HG02798 (cell line): Measurements from ENCODE around the gene LYRM4.

Experiments used
- ATAC-seq: cut with Tn5 transposase; IDR thresholded peaks from one replicate; pipeline ENCODE4 v1.9.1; 2021; ENCODE audit warnings: mild to moderate bottlenecking; ENCODE audit not compliant: unreplicated experiment, poor library complexity

Gene LYRM4

DNA sequence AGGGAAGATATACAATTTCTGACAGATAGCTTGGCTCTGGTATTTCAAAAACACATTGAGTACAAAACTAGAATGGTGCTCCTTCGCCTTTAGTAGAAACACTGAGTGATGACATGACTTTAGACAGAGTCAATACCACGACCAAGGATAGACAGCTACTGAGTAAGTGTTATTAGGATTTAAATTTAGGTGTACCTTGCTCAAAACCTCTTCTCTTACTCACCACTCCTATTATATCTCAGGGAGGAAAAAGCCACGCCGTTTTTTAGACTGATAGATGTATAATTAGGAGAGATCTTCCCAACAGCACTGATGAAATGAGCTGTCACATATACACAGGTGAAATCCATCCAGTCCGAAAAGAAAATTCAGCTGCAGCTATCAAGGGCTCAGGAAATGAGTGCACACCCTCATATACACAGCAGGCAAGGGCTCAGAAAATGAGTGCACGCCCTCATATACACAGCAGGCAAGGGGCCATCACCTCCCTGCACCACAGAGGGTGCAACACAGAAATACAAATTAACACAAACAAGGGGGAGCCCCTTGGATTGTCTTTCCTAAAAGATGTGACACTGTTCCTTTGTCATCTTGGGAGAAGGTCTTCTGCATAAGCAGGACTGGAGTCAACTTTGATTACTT is 53.7 kb downstream of the LYRM4 start:
- no peak for ATAC-seq

DNA sequence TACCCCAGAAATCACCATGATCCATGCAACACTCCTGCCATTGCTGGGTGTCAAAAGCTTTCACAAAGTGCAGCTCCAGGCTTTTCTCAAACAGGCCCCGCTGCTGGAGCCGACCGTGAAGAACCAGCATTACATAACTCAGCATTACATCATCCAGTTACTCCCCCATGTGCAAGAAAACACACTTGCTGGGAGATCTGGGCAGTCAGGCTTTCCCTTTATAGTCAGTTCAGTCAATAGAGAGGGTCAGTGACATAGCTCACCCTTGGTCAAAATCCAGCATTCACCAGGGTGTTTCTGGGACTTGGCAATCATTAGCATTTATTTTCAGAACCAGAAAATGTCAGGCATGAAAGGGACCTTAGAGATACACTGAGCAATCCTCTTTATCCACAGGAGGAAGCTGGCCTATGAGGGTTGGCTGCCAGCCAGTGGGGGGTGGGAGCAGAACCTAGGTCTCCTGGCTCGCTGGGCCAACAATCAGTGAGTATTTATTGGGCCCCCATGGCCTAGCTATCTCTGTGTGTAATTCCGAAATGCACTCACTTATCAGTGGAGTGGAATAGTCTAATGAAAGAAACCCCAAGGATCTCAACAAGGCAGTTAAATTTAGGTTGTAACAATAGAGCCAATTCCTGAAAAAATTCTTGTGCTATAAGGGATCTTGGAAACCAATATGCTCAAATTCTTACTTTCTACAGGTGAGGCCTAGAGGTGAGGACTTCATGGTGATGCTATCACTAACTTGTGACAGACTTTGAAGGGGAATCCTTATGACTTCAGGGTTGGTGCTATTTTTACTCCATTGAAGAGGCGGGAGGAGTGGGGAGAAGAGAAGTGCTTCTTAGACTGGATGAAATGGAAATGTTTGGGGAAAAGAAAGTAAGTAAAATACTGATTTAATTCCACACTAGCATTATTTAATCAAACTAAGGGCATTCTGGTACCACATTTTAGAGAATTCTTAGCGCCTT is 54.6 kb downstream of the LYRM4 start:
- no peak for ATAC-seq

DNA sequence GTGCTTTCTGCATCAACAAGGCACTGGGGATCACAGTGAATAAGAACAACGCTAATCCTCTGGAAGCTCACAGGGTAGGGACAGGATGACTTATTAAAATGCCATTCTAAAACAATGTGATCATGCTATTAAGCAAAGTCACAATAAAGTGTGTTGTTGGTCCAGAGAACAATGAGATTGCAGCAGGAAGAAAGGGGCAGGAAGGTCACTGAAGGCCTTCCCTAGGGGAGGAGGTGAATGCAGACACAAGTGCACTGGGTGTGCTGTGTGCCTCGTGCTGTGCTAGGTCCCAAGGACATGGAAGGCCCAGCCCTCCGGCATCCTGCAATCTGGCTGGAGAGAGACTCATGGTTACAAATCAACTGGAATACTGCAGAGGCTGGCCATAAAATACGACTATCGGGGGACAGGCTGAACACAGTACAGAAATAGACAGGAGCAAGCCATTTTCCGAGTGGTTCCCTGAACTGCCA is 55.7 kb downstream of the LYRM4 start:
- ATAC-seq = no peak

DNA sequence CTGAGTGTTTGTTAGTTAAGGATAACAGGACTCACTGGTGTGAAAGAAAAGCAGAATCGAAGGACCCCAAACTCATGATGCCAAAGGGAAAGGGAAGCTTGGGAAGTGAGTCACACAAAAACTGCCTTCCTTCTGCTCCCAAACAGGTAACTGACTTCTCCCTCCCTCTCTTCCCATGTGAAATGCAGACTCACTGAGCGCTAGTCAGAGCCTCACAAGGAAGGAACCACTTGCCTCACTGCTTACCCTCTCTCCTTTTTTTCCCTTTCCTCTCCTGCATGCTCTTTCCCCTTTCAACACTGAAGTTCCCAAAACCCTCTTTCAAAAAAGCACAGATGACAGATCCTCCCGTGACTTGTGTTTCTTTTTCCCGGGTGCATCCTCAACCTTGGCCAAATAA is 56.4 kb downstream of the LYRM4 start:
- ATAC-seq = no peak

DNA sequence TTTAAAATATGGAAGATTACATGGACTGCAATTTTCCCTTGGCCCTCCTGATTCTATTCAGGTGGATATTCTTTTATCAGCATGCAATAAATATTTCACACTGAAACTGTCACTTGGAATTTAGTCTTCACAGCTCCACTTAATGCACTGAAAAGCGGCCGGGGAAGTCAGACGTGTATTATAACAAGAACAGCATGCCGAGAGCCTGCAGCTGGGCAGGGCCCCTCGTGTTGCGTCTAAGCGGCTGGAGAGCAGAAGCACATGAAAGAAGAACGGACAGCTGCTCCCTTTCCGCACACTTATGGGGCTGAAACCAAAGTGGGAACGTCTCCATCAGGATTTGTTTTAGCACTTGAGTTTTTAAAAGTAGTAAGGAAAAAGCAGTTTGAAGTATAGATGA is 57.2 kb downstream of the LYRM4 start:
- ATAC-seq = no peak

DNA sequence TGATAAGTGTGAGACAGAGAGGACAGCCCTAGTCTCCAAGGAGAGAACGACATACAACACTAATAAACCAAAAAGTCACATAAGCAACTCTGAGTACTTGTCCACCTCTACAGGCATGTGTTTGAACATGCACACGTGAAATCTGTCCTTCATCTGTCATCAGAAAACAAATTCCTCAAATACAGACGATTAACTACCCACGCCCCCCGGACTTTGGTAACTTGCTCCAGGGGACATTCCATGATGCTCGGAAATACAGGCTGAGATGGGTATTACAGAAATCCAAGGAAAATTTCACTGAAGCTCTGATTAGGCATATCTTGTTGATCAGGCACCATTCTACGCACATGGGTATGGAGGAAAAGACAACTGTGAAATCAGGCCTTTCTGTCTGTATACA is 57.8 kb downstream of the LYRM4 start:
- ATAC-seq = no peak

DNA sequence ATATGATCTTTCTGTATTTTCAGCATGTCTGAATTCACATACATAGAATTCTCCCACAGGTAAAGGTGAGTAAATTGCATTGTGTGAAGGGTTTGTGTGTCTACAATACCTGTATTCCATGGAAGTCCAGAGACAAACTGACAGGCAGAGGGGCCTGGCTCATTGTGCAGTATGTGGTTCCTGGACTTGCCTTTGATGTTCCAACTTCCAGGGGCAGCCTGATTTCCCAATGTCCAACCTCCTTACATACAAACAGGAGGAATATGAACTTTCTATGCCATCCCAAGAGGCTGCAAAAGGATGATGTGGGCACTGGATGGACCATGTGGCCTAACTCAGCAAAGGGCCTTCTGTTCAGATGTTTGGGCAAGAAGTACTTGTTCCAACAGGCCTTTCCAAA is 58.5 kb downstream of the LYRM4 start:
- no peak for ATAC-seq

DNA sequence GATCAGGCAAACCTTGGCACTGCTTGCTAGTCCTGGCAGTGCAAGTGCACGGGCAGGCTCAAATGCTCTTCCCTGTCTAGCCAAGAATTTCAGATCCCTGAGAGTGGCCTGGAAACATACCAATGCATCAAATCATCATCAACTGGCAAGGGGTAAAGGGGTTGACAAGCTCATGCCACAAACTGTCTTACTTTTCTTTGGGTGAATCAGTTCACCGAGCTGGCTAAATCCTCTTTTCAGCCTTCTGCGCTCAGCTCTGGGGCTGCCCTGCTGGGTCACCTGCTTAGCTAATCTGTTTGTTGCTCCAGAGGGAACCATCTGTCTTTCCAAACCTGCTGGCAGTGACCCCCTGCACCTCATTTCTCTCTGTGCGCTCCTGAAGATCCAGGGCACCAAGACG is 59.5 kb downstream of the LYRM4 start:
- ATAC-seq = no peak

DNA sequence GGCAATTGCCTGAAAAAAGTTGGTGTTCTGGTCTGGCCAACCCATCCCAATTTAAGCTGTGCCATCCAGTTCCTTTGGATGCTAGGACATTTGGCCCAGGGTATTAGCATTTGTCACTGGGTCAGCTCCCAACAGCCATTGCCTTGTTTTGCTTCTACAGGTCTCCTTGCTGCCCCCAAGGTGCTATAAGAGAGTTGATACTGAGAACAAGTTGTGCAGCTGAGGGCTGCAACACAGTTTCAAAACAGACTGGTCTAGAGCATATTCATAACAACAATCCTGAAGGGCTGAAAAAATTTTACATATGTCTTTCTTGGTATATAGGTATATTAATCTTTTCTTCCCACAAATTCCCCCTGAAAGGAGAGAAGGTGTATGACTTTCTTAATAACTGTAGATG is 61.0 kb downstream of the LYRM4 start:
- no peak for ATAC-seq

DNA sequence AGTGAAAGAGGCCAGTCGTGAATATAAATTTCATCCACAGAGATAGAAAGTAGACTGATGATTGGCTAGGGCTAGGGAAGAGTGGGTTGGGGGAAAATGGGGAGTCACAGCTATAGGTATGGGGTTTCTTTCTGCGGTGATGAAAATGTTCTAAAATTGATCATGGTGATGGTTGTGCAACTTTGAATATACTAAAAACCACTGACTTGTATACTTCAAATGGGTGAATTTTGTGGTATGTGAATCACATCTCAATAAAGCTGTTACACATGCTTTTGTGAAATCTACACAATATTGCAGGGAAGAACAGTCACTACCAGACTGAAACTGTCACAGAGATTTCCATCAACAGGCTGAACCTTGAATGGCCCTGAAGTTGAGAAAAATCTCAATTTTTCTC is 61.5 kb downstream of the LYRM4 start:
- ATAC-seq = no peak

DNA sequence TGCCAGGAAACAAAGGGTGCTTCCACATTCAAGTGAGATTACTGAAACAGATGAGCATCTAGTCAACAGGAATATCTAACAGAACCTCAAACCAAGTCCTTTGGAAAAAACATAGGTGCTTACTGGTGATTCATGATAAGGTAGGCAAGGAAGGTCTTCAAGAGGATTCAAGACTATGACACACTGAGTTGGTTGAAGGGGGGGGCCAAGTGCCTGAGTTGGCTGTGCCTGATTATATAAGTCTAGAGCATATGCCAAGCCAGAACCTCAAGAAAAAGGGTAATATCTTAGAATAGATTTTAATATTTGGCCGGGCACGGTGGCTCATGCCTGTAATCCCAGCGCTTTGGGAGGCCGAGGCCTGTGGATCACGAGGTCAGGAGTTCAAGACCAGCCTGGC is 63.7 kb downstream of the LYRM4 start:
- ATAC-seq = no peak

DNA sequence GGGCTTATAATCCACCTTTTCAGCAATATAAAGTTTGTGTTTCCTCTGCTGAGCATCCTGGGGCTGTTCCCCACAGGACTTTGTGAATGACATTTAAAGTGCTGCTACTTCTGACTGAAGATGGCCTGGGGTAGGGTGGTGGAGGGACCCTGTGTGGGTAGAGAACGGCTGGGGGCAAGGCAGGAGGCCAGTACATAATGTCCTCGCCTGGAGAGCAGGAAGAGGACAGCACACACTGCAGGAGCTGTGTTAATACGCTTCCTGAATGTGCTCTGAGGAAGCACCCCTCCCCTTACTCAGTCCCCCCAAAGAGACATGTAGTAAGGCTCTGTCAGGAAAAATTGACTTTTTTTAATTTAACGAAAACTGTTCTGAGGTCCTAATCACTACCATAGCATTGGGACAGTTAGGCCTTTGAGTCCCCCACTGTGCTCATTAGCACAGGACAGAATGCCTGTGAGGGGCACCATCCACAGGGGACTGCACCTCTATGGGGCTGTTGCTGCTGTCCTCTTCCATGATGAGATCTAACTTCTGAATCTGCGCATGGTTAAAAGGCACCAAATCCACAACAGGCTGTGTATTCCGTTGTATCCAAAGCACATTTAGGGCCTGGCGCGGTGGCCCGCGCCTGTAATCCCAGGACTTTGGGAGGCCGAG is 68.5 kb downstream of the LYRM4 start:
- no peak for ATAC-seq

DNA sequence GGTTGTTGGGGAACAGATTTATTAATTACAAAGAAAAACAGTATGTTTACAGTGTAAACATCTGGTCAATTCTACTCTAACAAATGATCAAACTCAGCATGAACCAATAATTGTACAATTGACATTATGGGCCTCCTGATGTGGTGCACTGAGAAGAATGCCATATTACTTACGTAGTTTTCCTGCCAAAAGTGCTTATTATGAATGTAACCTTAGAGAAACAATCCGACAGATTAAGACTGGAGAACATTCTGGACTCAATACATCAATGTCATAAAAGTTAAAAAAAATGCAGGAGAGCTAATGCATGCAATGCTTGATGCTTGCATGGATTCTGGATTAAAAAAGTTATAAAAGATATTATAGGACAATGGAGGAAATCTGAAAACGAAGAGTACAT is 69.0 kb downstream of the LYRM4 start:
- no peak for ATAC-seq

DNA sequence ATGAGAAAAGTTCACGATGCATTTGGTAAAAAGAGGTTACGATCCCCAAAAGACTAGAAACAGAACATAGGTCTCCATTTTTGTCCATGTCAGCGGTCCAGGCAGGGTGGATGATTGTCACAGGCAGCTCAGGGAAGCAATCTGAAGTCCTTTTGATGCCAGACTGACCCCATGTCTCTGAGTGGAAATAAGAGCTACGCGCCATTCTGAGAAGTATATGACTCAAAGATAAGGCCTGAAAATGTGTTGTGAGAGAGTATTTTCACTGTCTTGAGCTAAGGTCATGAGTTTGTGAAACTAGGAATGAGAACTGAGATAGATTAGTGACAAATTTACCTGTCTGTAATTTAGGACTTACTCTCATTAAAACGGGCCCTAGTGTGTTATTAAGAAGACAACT is 69.5 kb downstream of the LYRM4 start:
- ATAC-seq = peak; percentile 42

DNA sequence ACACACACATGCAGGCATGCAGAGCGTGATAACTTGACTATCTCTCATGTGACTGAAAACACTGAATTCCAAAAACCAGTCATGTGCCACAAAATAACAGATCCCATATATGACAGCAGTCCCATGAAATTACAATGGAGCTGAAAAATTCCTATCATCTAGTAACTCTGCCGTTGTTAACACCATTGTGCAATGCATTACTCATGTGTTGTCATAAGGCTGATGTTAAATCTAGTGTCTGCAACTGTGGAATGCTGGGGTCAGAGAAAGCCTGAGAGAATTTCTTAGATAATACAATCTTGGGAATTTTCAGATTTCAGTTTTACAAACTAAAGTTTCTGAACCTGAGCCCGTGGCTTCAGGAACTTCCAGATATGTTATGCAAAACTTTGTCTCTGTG is 70.2 kb downstream of the LYRM4 start:
- no peak for ATAC-seq

DNA sequence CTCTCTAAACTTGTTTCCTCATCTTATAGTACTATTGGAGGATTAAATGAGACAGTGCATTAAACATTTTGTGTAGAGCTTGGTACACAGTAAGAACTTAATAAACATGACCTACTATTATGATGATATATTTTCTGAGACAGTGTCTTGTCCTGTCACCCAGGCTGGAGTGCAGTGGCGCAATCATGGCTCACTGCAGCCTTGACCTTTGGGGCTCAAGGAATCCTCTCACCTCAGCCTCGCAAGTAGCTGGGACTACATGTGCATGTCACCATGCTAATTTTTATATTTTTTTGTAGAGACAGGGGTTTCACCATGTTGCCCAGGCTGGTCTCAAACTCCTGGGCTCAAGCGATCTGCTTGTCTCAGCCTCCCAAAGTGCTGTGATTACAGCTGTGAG is 72.1 kb downstream of the LYRM4 start:
- no peak for ATAC-seq

DNA sequence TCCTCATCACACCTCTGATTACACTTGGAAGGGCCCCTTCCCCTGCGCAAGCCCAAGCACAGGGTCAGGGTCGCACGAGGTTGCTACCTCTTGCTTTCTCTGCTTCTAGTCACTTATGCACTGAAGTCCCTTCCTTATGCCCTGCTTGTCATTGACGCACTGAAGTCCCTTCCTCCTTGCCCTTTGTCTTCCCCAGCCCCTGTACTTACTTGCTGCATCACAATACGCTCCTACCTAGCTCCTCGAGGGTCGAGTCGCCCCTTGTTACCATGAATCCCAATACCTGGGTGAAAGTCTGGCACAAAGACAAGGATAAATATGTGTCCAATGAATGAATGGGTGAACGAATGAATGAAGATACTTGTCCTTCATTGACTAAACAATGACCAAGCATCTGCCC is 75.9 kb downstream of the LYRM4 start:
- ATAC-seq = no peak

DNA sequence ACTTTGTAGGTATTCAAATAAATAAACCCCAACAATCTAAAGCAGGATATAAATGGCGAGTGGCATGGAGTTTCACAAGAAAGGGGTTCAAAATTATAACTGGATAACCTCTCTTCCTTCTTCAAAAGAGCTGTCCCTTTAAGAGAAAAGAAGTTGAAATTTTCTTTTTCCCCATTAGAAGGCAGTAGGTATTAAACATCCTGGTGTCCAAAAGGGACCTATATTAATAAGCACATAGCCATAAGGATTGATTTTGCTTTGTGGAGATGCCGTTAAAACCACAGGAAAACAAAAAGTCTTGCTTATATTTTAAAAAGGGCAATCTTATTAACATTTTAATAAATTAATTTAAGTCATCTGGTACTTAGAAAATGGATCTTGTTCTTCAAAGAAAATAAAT is 76.5 kb downstream of the LYRM4 start:
- no peak for ATAC-seq

DNA sequence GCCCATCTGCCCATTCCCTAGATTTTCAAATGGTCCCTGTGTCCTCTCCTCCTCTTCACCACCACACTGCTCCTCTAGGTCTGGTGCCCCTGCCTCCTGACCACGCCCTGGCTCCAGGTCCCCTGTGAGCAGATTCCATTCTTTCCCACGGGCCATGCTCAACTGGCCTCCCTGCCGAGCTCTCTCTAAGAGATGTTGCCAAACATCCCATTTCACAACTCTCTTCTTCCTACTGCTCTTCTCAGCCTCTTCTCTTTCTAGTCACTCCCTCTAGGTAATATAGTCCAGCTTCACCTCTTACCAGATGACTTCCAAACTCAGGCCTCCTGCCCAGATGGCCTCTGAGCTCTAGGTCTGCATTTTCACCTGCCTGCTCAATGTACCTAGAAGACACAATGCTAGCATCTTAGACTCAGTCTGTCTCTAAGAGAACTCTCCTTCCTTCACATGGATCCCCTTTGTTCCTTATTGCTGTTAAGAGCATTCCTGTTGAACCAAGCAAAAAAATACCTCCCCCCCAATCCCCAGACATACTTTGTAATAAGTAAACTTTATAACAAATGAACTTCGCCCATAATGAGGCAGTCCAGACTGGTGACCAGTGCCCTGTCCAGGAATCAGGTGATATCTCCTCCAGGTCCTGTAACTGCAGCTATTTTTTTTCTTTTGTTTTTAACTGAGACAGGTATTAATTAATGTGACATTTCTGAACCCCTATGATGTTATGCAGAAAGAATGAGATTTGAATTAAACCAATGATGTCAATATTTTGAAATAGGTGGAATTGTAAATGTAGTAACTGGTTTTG is 79.0 kb downstream of the LYRM4 start:
- no peak for ATAC-seq

DNA sequence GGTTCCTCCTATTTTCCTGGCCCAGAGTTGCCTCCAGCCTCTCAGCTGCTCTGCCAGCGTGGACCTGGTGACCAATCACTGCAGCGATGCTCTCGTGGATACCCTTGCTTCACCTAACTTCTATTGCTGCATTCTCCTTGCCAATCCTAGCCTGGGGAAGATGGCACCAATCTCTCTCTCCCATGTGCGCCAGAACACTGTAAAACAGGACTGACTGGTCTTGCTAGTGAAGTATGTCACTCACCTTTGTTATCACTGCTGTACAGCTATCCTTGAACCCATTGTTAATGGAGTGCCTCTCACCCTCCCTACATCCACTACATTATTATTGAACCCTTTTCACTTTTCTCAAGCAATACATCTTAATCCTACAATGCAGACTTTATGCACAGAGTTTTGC is 80.1 kb downstream of the LYRM4 start:
- no peak for ATAC-seq
